Left forelimb (tissue), 1 donor: Measurements from ENCODE around the gene CUEDC1.
"Not testable (repeated sequence)": the region's sequence is repeated elsewhere in the genome, so short reads cannot be mapped to it uniquely, and the experiment has no call there.

Experiments
- DNase-seq: peaks from one replicate; pipeline ENCODE4 v3.0.0-alpha.2; 2018; ENCODE audit warnings: low spot score

The CUEDC1 gene

GRCh38 chr17:57861000-57861789, 94.0 kb downstream of the CUEDC1 start:
- DNase-seq, result no peak

- no peak for DNase-seq
Measured at GRCh38 chr17:57860414-57860999, 94.7 kb downstream of the CUEDC1 start.

GRCh38 chr17:57859601-57860413, 95.4 kb downstream of the CUEDC1 start:
- no peak for DNase-seq

GRCh38 chr17:57858838-57859237, 96.4 kb downstream of the CUEDC1 start:
- DNase-seq, result no peak

- no peak for DNase-seq
Measured at GRCh38 chr17:57856792-57857620, 98.2 kb downstream of the CUEDC1 start.

GRCh38 chr17:57855391-57856035, 99.7 kb downstream of the CUEDC1 start:
- no peak for DNase-seq

- DNase-seq, result no peak
Measured at GRCh38 chr17:57853695-57854094, 101.5 kb downstream of the CUEDC1 start.

- DNase-seq, result no peak
Measured at GRCh38 chr17:57852955-57853328, 102.3 kb downstream of the CUEDC1 start.

- DNase-seq, result no peak
Measured at GRCh38 chr17:57852092-57852954, 102.9 kb downstream of the CUEDC1 start.

GRCh38 chr17:57849874-57850754, 105.1 kb downstream of the CUEDC1 start, which contains the start of gene MRPS23:
MRPS23 (minus strand) TSS chr17:57850044; CDS start chr17:57850010, 34 bp downstream.
- DNase-seq, result peak; percentile 96

GRCh38 chr17:57849163-57849873, 105.9 kb downstream of the CUEDC1 start:
- no peak for DNase-seq

- not testable (repeated sequence) for DNase-seq
Measured at GRCh38 chr17:57846056-57846945, 108.9 kb downstream of the CUEDC1 start.

- DNase-seq, result no peak
Measured at GRCh38 chr17:57842280-57842679, 112.9 kb downstream of the CUEDC1 start.

- no peak for DNase-seq
Measured at GRCh38 chr17:57839571-57839923, 115.7 kb downstream of the CUEDC1 start.

GRCh38 chr17:57838857-57839570, 116.2 kb downstream of the CUEDC1 start:
- DNase-seq, result no peak

- no peak for DNase-seq
Measured at GRCh38 chr17:57838453-57838852, 116.8 kb downstream of the CUEDC1 start.

GRCh38 chr17:57835333-57835900, 119.8 kb downstream of the CUEDC1 start:
- no peak for DNase-seq
